Measurements from ENCODE around the gene GNAI3. TPM values are rescaled to one million over a fixed set of nuclear protein-coding genes. Genes with fewer than 3 reads are reported as not detected.

Gene GNAI3
- polyA plus RNA-seq, 2 of the 4 experiments (the other 2 are of a cell fraction), result 5.3 to 8.7 TPM

DNA sequence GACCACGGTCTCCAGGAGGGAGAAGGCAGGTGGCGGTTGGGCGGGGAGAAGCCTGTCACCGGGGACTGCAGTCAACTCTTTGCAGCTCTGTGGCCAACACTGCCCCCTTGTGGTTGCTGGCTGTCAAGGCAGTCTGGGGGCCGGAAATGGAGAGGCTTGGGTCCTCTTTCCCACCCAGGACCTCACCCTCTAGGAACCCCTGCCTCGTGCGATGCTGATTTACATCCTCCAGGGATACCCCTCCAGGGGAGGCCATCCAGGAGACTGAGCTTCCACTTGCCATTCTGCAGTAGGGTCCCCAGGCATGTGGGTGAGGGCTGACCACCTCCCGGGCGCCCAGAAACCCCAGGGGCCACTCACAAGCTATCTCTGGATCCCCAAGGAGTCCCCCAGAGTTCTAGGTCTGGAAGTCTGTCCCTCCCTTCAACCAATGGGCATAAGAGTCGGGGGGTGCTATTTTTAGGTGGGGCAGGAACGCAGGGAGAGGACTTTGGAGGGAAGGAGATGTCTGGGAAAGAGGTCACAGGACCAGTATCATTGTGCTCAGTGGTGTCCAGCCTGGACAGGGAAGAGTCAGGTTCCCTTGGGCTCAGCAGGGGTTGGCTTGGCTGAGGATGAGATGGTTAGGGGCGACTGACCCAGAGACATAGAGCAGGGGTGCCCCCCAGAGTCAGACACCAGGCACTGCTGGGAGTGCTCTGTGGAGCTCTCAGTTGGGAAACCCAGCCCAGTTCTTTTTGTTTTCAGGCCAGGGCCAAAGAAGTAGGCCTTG, 15.9 kb upstream of the GNAI3 start:
- CTCF ChIA-PET, result interaction anchor here (0.6 to 21.4 kb wide), 62 partner anchors 9 to 819 kb away, joined by 3 to 749 read pairs (median 4); partner anchors contain the start of genes AMIGO1, ATXN7L2, CYB561D1 and EPS8L3
- ATAC-seq (peak; percentile 83 to 94), DNase-seq (ENCODE audit: low read depth in 1 of 2, low spot score in 1 of 2) (peak; percentile 58 to 64), FAIRE-seq (no peak)
- H3K27ac ChIP-seq, result peak overlapping the region; percentile 67 to 84
- POLR2A ChIA-PET, result interaction anchor here (1.0 kb wide), 2 partner anchors 16 to 42 kb away, joined by 5 to 6 read pairs; partner anchors contain the start of gene GNAI3
- no peak for TF ChIP-seq RCOR1 (IDR thresholded peaks at IDR 0.05; ENCODE audit: low read depth, low read length)
- TF ChIP-seq GATA3 (IDR thresholded peaks at IDR 0.05; ENCODE audit: borderline replicate concordance), result no peak
- peak; percentile 71 to 81 for TF ChIP-seq RAD21 (conservative IDR thresholded peaks at IDR 0.05 in 1 of 2, IDR thresholded peaks at IDR 0.05 in 1 of 2)
- TF ChIP-seq, protein P1, sequence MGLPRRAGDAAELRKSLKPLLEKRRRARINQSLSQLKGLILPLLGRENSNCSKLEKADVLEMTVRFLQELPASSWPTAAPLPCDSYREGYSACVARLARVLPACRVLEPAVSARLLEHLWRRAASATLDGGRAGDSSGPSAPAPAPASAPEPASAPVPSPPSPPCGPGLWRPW (IDR thresholded peaks at IDR 0.05), result no peak
- TF ChIP-seq EHMT2 (IDR thresholded peaks at IDR 0.05; ENCODE audit: low read depth), result no peak
- TF ChIP-seq, protein P2, sequence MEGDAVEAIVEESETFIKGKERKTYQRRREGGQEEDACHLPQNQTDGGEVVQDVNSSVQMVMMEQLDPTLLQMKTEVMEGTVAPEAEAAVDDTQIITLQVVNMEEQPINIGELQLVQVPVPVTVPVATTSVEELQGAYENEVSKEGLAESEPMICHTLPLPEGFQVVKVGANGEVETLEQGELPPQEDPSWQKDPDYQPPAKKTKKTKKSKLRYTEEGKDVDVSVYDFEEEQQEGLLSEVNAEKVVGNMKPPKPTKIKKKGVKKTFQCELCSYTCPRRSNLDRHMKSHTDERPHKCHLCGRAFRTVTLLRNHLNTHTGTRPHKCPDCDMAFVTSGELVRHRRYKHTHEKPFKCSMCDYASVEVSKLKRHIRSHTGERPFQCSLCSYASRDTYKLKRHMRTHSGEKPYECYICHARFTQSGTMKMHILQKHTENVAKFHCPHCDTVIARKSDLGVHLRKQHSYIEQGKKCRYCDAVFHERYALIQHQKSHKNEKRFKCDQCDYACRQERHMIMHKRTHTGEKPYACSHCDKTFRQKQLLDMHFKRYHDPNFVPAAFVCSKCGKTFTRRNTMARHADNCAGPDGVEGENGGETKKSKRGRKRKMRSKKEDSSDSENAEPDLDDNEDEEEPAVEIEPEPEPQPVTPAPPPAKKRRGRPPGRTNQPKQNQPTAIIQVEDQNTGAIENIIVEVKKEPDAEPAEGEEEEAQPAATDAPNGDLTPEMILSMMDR (IDR thresholded peaks at IDR 0.05), result peak; percentile 55
- TF ChIP-seq SMC3 (IDR thresholded peaks at IDR 0.05), result peak; percentile 54
- H3K4me2 ChIP-seq, result peak overlapping the region; percentile 63
- no peaks in the 10 kb centered on the region for H3K9me3 ChIP-seq
- peaks cover 4% of the 10 kb centered on the region; the same call in 2 of the 3 replicates for H3K4me1 ChIP-seq
- 9% methylated on average over 10 of the region's 12 CpGs for WGBS (ENCODE audit: missing lambda C conversion rate)
- no peak overlapping the region for H3K4me3 ChIP-seq

DNA sequence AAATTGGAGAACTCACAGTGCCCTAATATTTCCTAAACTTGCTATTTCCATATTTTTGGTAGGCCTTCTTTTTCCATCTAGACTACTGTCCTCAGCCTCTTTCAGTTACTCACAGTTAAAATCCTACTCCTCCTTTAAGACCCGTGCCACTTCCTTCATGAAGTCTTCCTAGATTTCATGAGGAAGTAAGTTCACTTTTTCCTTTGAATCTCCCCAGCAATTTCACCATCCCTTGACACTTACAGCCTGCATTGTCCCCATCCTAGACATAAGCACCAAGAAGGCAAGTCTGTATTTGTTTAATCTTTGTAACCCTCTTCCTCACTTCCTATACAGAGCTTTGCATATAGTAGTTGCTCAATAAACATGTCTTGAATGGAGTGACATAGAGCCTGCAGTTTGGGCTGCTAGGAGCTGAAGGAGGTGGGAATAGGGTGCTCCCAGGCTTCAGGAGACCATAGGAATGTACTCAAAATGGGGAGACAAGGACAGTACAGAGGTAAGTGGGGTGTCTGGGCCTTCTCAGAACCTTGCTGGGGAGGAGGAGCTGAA, 14.0 kb upstream of the GNAI3 start:
- no peak overlapping the region for H3K27ac ChIP-seq

DNA sequence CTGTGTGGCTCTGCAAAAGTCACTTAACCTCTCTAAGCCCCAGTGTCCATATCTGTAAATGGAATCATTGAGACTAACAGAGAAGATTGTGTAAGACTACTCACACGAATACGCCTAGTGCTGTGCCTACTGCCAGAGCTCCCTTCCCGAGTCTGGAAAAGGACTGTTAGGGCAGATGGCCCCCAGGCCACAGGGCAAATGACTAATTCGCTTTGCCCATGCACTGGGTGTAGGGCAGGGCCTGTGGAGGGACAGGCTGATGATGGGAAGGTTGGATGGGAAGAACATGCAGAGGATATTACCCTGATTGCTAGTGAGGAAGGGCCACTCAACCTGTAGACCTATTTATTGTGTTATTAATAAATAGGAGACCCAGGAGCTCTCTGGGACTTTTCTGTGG, 12.9 kb upstream of the GNAI3 start:
- Histone ChIP-seq H3K27ac (no peak overlapping the region), H3K4me3 (no peak overlapping the region), H3K4me1 (peaks cover 4% of the 10 kb centered on the region; the same call in 2 of the 3 replicates), H3K9me3 (no peaks in the 10 kb centered on the region), H3K4me2 (no peak overlapping the region)
- WGBS (ENCODE audit: missing lambda C conversion rate), result 35% methylated on average over 4 of the region's 4 CpGs
- ChIA-PET CTCF (interaction anchor here (1.1 to 21.4 kb wide), 6 partner anchors 7 to 239 kb away, joined by 3 to 749 read pairs (median 74); partner anchors contain the start of genes ATXN7L2, CYB561D1 and GPR61), POLR2A (interaction anchor here (1.2 kb wide), 1 partner anchor 13 kb away, joined by 3 read pairs; the partner anchor contains the start of gene GNAI3)
- no peak for DNase-seq (ENCODE audit: low read depth in 1 of 2, low spot score in 1 of 2)
- no peak for FAIRE-seq
- no peak for ATAC-seq
- TF ChIP-seq PHF8 (IDR thresholded peaks at IDR 0.05; ENCODE audit: borderline replicate concordance, low read depth) (no peak), ZSCAN20 (CRISPR knock-in tag; IDR thresholded peaks at IDR 0.05) (no peak), TFCP2L1 (CRISPR knock-in tag; IDR thresholded peaks at IDR 0.05) (no peak), HOXB5 (CRISPR knock-in tag; IDR thresholded peaks at IDR 0.05) (no peak), BHLHE40 (IDR thresholded peaks at IDR 0.05; ENCODE audit: low read depth, low read length) (no peak), RFX5 (IDR thresholded peaks at IDR 0.05) (no peak), POLR2AphosphoS2 (conservative IDR thresholded peaks at IDR 0.05; ENCODE audit: low read length) (no peak), EHF (CRISPR knock-in tag; IDR thresholded peaks at IDR 0.05) (no peak)

More for the DNA sequence above, 14.0 kb upstream of the GNAI3 start:
- Histone ChIP-seq H3K4me2 (no peak overlapping the region), H3K4me1 (peaks cover 4% of the 10 kb centered on the region; the same call in 2 of the 3 replicates), H3K9me3 (no peaks in the 10 kb centered on the region), H3K4me3 (no peak overlapping the region)
- ATAC-seq (no peak), DNase-seq (ENCODE audit: low read depth in 1 of 2, low spot score in 1 of 2) (no peak), FAIRE-seq (no peak)
- 74% methylated on average over 1 of the region's 1 CpG for WGBS (ENCODE audit: missing lambda C conversion rate)
- POLR2A ChIA-PET, result interaction anchor here (1.2 kb wide), 1 partner anchor 14 kb away, joined by 3 read pairs; the partner anchor contains the start of gene GNAI3
- CTCF ChIA-PET, result interaction anchor here (0.7 to 21.4 kb wide), 7 partner anchors 8 to 256 kb away, joined by 3 to 749 read pairs (median 25); partner anchors contain the start of genes ATXN7L2, CYB561D1 and GPR61
- TF ChIP-seq ZFP36 (IDR thresholded peaks at IDR 0.05; ENCODE audit: borderline replicate concordance, partially characterized antibody) (peak; percentile 43), RAD21 (conservative IDR thresholded peaks at IDR 0.05 in 1 of 2, IDR thresholded peaks at IDR 0.05 in 1 of 2) (no peak)

Measured in A549 (cell line).